IMR-90 (cell line): ENCODE data around the gene KXD1. TPM values are rescaled to one million over a fixed set of nuclear protein-coding genes. Genes with fewer than 3 reads are reported as not detected.
A peak's percentile ranks its signal among the peaks of the same experiment; 100 is the strongest.
"Not testable (repeated sequence)": the region's sequence is repeated elsewhere in the genome, so short reads cannot be mapped to it uniquely, and the experiment has no call there.

ENCODE experiments used
- ATAC-seq: fragments of 200-7000 bp; cut with Tn5 transposase; 2 replicates; pipeline ENCODE4 v1.9.1; 2020; ENCODE audit warnings: low read depth, mild to moderate bottlenecking, moderate library complexity
- BruUV-seq: library from RNA; stranded (reverse); fragments of 400-500 nt; replicated peaks from 2 replicates; lab custom pipeline; 2021; lab: Mats Ljungman, UMichigan
- CTCF ChIA-PET: fragments of 300-600 bp; formaldehyde crosslinking; extraction: SDS; loops from one replicate; lab custom pipeline; 2021; ENCODE audit warnings: antibody characterized with exemption; lab: Yijun Ruan, JAX
- POLR2A ChIA-PET: fragments of 300-600 bp; sonication (Branson Sonifier 250); formaldehyde crosslinking; loops from one replicate; lab custom pipeline; 2022; ENCODE audit warnings: antibody characterized with exemption; ENCODE audit not compliant: unreplicated experiment; lab: Charles Lee
- DNase-seq: peaks from one replicate; pipeline ENCODE4 v3.0.0; 2013
- H2AFZ ChIP-seq: replicated peaks from 2 replicates; pipeline ENCODE3; 2013; ENCODE audit warnings: low read length, mild to moderate bottlenecking; ENCODE audit not compliant: poor library complexity
- H2AK5ac ChIP-seq: 2 replicates; pipeline ENCODE4 v1.6.1; 2013; ENCODE audit warnings: low read depth, low read length, inconsistent platforms
- H2AK9ac ChIP-seq: replicated peaks from 2 replicates; pipeline ENCODE3; 2013; ENCODE audit warnings: mild to moderate bottlenecking, low read depth, low read length, moderate library complexity; ENCODE audit not compliant: poor library complexity
- H2BK120ac ChIP-seq: 2 replicates; pipeline ENCODE4 v1.6.1; 2013; ENCODE audit warnings: low read depth, low read length, inconsistent platforms
- H2BK15ac ChIP-seq: 3 replicates; pipeline ENCODE4 v1.6.1; 2013; ENCODE audit warnings: low read depth, low read length, inconsistent platforms
- H2BK20ac ChIP-seq: 2 replicates; pipeline ENCODE4 v1.6.1; 2013; ENCODE audit warnings: low read depth, mild to moderate bottlenecking, inconsistent platforms, low read length, moderate library complexity
- H2BK5ac ChIP-seq: 2 replicates; pipeline ENCODE4 v1.6.1; 2013; ENCODE audit warnings: mild to moderate bottlenecking, low read depth, low read length, inconsistent platforms; ENCODE audit not compliant: poor library complexity, severe bottlenecking
- H3K14ac ChIP-seq: replicated peaks from 2 replicates; pipeline ENCODE4 v1.6.1; 2013; ENCODE audit warnings: low read depth, low read length, inconsistent platforms
- H3K18ac ChIP-seq: 2 replicates; pipeline ENCODE4 v1.6.1; 2013; ENCODE audit warnings: low read depth, low read length, control low read depth
- H3K23ac ChIP-seq: 2 replicates; pipeline ENCODE4 v1.6.1; 2013; ENCODE audit warnings: low read depth, low read length, inconsistent platforms
- H3K27ac ChIP-seq: 2 replicates; pipeline ENCODE4 v1.5.1; 2013; ENCODE audit warnings: mild to moderate bottlenecking, control low read depth, low read length; ENCODE audit not compliant: insufficient read depth
- H3K27me3 ChIP-seq: 2 replicates; pipeline ENCODE4 v1.6.1; 2013; ENCODE audit warnings: low read length; ENCODE audit not compliant: control insufficient read depth, insufficient read depth
- H3K36me3 ChIP-seq: 2 replicates; pipeline ENCODE4 v1.6.1; 2013; ENCODE audit warnings: low read length, mixed read lengths; ENCODE audit not compliant: control insufficient read depth, insufficient read depth
- H3K4ac ChIP-seq: 2 replicates; pipeline ENCODE4 v1.6.1; 2013; ENCODE audit warnings: low read depth, low read length, inconsistent platforms
- H3K4me1 ChIP-seq: 2 replicates; pipeline ENCODE4 v1.6.1; 2013; ENCODE audit warnings: low read length, mixed read lengths; ENCODE audit not compliant: control insufficient read depth, insufficient read depth
- H3K4me2 ChIP-seq: 2 replicates; pipeline ENCODE4 v1.6.1; 2013; ENCODE audit warnings: low read depth, mild to moderate bottlenecking, control low read depth, low read length, moderate library complexity
- H3K4me3 ChIP-seq: 2 replicates; pipeline ENCODE4 v1.5.1; 2013; ENCODE audit warnings: low read depth, mild to moderate bottlenecking, control low read depth, low read length, moderate library complexity; ENCODE audit not compliant: insufficient read depth
- H3K56ac ChIP-seq: 2 replicates; pipeline ENCODE4 v1.6.1; 2013; ENCODE audit warnings: low read length, inconsistent platforms; ENCODE audit not compliant: insufficient read depth; ENCODE audit errors: extremely low read depth
- H3K79me1 ChIP-seq, 2 experiments: 2 replicates each; pipeline ENCODE4 v1.6.1; 2013; ENCODE audit warnings: low read length in 2 of 2, inconsistent platforms in 1 of 2, low read depth in 1 of 2
- H3K9ac ChIP-seq: 2 replicates; pipeline ENCODE4 v1.6.1; 2013; ENCODE audit warnings: low read depth, low read length, control low read depth
- H3K9me1 ChIP-seq: 2 replicates; pipeline ENCODE4 v1.6.1; 2013; ENCODE audit warnings: low read length, inconsistent platforms; ENCODE audit not compliant: insufficient read depth
- H3K9me3 ChIP-seq: 2 replicates; pipeline ENCODE4 v1.6.1; 2013; ENCODE audit warnings: low read length; ENCODE audit not compliant: control insufficient read depth, insufficient read depth
- H4K20me1 ChIP-seq: 2 replicates; pipeline ENCODE4 v1.6.1; 2013; ENCODE audit warnings: low read length, inconsistent platforms; ENCODE audit not compliant: insufficient read depth
- H4K5ac ChIP-seq: 2 replicates; pipeline ENCODE4 v1.6.1; 2013; ENCODE audit warnings: mild to moderate bottlenecking, low read depth, low read length, control low read depth
- H4K8ac ChIP-seq, 2 experiments: 2 replicates each; pipeline ENCODE4 v1.6.1; 2013; ENCODE audit warnings: low read depth in 2 of 2, low read length in 2 of 2, control low read depth in 1 of 2, inconsistent platforms in 1 of 2
- H4K91ac ChIP-seq: 2 replicates; pipeline ENCODE4 v1.6.1; 2013; ENCODE audit warnings: low read depth, low read length, inconsistent platforms; ENCODE audit not compliant: insufficient read depth
- ELK1 ChIP-seq: fragments of 150-350 bp; IDR thresholded peaks from 2 replicates; pipeline ENCODE4 v1.6.1; 2016; ENCODE audit warnings: low read depth, mild to moderate bottlenecking, low read length, moderate library complexity, borderline replicate concordance
- WGBS, 2 experiments: methylation state at CpG; one replicate each; pipeline versions ENCODE4 v1.1.5 to v1.1.7; 2013; ENCODE audit warnings: missing lambda C conversion rate in 2 of 2; ENCODE audit not compliant: insufficient read length in 1 of 2; ENCODE audit errors: extremely low coverage in 2 of 2; 5-methylcytosine and 5-hydroxymethylcytosine counted together
- dilution Hi-C: fragments of 300-500 bp; cut with HindIII; formaldehyde crosslinking; loops from one replicate; pipeline ENCODE4 v1.14.3; 2018; ENCODE audit warnings: low sequenced_read_pairs; ENCODE audit not compliant: unreplicated experiment
- in situ Hi-C: fragments of 300-500 bp; cut with MboI; formaldehyde crosslinking; loops from 3 replicates; pipeline ENCODE4 v1.14.3; 2019; ENCODE audit warnings: low sequenced_read_pairs, inconsistent platforms, mixed read lengths
- intact Hi-C: fragments of 100-400 bp; cut with micrococcal nuclease; formaldehyde crosslinking; loops from 2 replicates; pipeline ENCODE4 v1.10.0; 2022
- polyA plus RNA-seq, 3 experiments: library from polyadenylated mRNA; depleted of rRNA; stranded (reverse); fragments of >200 nt; gene quantifications; 2 replicates each; pipeline ENCODE4 v1.2.3, GENCODE V29; 2012; ENCODE audit warnings: low replicate concordance in 1 of 3
- total RNA-seq: library from RNA; depleted of rRNA; stranded (reverse); fragments of >200 nt; gene quantifications from 2 replicates; pipeline ENCODE4 v1.2.3, GENCODE V29; 2012

KXD1 gene
- total and polyA plus RNA-seq, 2 of the 4 experiments (the other 2 are of a cell fraction), result 66.7 to 196 TPM

- no peak for TF ChIP-seq ELK1
These were observed 35.4 kb upstream of the KXD1 start (continued) for GRCh38 chr19:18522124-18522861.

GRCh38 chr19:18522862-18523440 lies 34.7 kb upstream of the KXD1 start:
- H4K91ac ChIP-seq, BruUV-seq, dilution Hi-C loops, H3K4me1 ChIP-seq, H3K18ac ChIP-seq, H2BK20ac ChIP-seq, ATAC-seq, H3K9me3 ChIP-seq, H3K23ac ChIP-seq, H2BK15ac ChIP-seq, H3K36me3 ChIP-seq, H3K56ac ChIP-seq, H2AK9ac ChIP-seq, DNase-seq, in situ Hi-C loops, H3K4me3 ChIP-seq, H3K4me2 ChIP-seq, H3K9me1 ChIP-seq, H3K27me3 ChIP-seq: not testable (repeated sequence)
- Histone ChIP-seq H4K5ac (peak overlapping the region; percentile 29), H4K8ac (peak overlapping the region; percentile 13 to 83; a peak in 3 of 4 replicates), H3K27ac (peak overlapping the region; percentile 34; the same call in 1 of the 2 replicates), H3K14ac (peak overlapping the region; percentile 44), H2AFZ (peak overlapping the region; percentile 76), H3K4ac (peak overlapping the region; percentile 2), H3K9ac (peak overlapping the region; percentile 16; the same call in 1 of the 2 replicates), H4K20me1 (peaks cover 27% of the 10 kb centered on the region), H2AK5ac (0 out of 2 replicates have a peak overlapping the region, but pooled peaks have one; percentile 59), H3K79me1 (peaks cover 0 to 29% of the 10 kb centered on the region in 2 experiments; a peak in 2 of 4 replicates), H2BK5ac (peak overlapping the region; percentile 47), H2BK120ac (0 out of 2 replicates have a peak overlapping the region, but pooled peaks have one; percentile 0)
- intact Hi-C loops, result loop anchor here (1.0 kb wide), 1 partner anchor 34 kb away; the partner anchor contains the start of gene KXD1
- ChIA-PET CTCF (interaction anchor here (0.6 kb wide), 1 partner anchor 43 kb away, joined by 3 read pairs; no protein-coding TSS in a partner anchor), POLR2A (interaction anchor here (0.6 kb wide), 1 partner anchor 37 kb away, joined by 3 read pairs; no protein-coding TSS in a partner anchor)
- 67% methylated on average over 7 of the region's 19 CpGs; no CpG with 5 or more reads in 1 of the 2 experiments for WGBS, 2 experiments
